MV-4-11 (cell line): Measurements from ENCODE around the gene NPVF.

Experiments used
- DNase-seq: peaks from one replicate; lab custom pipeline; 2025; lab: John Stamatoyannopoulos, UW

NPVF gene

GRCh38 chr7:25228386-25228785 lies at the start of gene NPVF:
NPVF (minus strand) TSS chr7:25228486; CDS start chr7:25228439, 47 bp downstream.
- DNase-seq, result no peak

GRCh38 chr7:25272265-25272664 lies 44.0 kb upstream of the NPVF start:
- DNase-seq, result no peak

GRCh38 chr7:25263337-25263736 lies 35.1 kb upstream of the NPVF start:
- no peak for DNase-seq

- DNase-seq, result no peak
These were observed 34.3 kb upstream of the NPVF start for GRCh38 chr7:25262586-25262985.

GRCh38 chr7:25261545-25262140 lies 33.4 kb upstream of the NPVF start:
- DNase-seq, result no peak

GRCh38 chr7:25260862-25261494 lies 32.7 kb upstream of the NPVF start:
- DNase-seq, result peak; percentile 69

GRCh38 chr7:25259487-25260243 lies 31.4 kb upstream of the NPVF start:
- peak; percentile 71 for DNase-seq

GRCh38 chr7:25256333-25256819 lies 28.1 kb upstream of the NPVF start:
- no peak for DNase-seq

- DNase-seq, result no peak
These were observed 27.5 kb upstream of the NPVF start for GRCh38 chr7:25255611-25256332.

GRCh38 chr7:25254604-25255003 lies 26.3 kb upstream of the NPVF start:
- no peak for DNase-seq

- DNase-seq, result no peak
These were observed 25.4 kb upstream of the NPVF start for GRCh38 chr7:25253714-25254113.

- no peak for DNase-seq
These were observed 22.1 kb upstream of the NPVF start for GRCh38 chr7:25250386-25250785.

- no peak for DNase-seq
These were observed 21.5 kb upstream of the NPVF start for GRCh38 chr7:25249772-25250171.

- DNase-seq, result no peak
These were observed 18.0 kb upstream of the NPVF start for GRCh38 chr7:25246306-25246705.

- no peak for DNase-seq
These were observed 16.2 kb upstream of the NPVF start for GRCh38 chr7:25244254-25245033.

GRCh38 chr7:25242678-25243077 lies 14.4 kb upstream of the NPVF start:
- no peak for DNase-seq

GRCh38 chr7:25240896-25241295 lies 12.6 kb upstream of the NPVF start:
- DNase-seq, result no peak

- no peak for DNase-seq
These were observed 12.1 kb upstream of the NPVF start for GRCh38 chr7:25240340-25240739.

GRCh38 chr7:25239888-25240287 lies 11.6 kb upstream of the NPVF start:
- no peak for DNase-seq

GRCh38 chr7:25238066-25238725 lies 9.9 kb upstream of the NPVF start:
- DNase-seq, result no peak

GRCh38 chr7:25235471-25235870 lies 7.2 kb upstream of the NPVF start:
- no peak for DNase-seq
